Activated effector memory CD4-positive, alpha-beta T cell treated with anti-CD3 and anti-CD28 coated beads, Interleukin-2, amount 50 U/mL, for 16 hours (primary cell): ENCODE data around the gene RASIP1.
"Not testable (repeated sequence)": the region's sequence is repeated elsewhere in the genome, so short reads cannot be mapped to it uniquely, and the experiment has no call there.

Experiments used
- DNase-seq: peaks from one replicate; pipeline ENCODE4 v3.0.0-alpha.2; 2020

RASIP1 gene

DNA sequence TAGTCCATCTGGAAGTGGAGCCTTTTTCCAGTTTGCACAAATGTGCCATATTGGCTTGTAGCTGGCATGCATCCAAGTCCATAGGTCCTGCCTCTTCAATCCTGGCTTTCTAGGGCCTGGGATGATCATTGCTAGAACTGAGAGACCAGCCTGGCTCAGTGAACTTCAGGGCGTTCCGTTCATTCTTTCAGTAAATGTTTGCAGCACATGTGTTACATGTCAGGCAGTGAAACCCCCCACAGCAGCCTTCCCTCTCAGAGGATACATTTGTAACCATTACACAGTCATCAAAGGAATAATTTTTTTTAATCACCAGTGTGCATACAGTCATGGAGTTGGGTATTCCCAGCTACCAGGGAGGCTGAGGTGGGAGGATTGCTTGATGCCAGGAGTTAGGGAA is 35.0 kb downstream of the RASIP1 start:
- no peak for DNase-seq

DNA sequence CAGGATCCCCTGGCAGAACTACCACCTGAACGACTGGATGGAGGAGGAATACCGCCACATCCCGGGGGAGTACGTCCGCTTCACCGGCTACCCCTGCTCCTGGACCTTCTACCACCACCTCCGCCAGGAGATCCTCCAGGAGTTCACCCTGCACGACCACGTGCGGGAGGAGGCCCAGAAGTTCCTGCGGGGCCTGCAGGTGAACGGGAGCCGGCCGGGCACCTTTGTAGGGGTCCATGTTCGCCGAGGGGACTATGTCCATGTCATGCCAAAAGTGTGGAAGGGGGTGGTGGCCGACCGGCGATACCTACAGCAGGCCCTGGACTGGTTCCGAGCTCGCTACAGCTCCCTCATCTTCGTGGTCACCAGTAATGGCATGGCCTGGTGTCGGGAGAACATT is 37.1 kb downstream of the RASIP1 start:
- DNase-seq, result no peak

DNA sequence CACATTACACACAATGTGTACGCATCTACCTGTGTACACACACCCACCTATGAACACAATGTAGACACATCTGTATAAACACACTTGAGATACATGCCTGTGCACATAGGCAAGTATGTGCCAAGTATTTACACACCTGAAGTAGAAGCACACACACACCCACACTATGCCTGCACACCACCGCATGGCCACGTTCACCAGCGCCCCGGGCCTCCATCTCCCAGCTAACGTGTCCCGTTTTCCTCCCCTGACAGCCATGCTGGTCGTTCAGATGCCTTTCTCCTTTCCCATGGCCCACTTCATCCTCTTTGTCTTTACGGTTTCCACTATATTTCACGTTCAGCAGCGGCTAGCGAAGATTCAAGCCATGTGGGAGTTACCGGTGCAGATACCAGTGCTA is 37.7 kb downstream of the RASIP1 start:
- DNase-seq, result no peak

DNA sequence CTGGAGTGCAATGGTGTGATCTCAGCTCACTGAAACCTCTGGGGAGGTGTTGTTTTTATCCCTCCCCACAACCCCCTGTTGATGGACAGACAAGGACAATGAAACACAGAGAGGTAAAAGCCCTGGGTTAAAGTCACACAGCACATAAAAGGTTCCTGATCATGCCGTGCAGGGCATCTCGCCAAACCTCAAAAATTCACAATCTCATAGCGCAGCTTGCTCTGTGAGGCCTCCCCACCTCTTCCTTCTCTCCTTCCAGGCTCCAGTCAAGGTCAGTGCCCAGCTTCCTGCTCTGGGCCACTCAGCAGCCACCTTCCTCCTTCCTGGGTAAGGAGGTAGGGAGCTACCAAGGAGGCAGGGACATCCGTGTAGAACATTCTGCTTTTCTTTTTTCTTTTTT is 42.4 kb downstream of the RASIP1 start:
- DNase-seq, result no peak

DNA sequence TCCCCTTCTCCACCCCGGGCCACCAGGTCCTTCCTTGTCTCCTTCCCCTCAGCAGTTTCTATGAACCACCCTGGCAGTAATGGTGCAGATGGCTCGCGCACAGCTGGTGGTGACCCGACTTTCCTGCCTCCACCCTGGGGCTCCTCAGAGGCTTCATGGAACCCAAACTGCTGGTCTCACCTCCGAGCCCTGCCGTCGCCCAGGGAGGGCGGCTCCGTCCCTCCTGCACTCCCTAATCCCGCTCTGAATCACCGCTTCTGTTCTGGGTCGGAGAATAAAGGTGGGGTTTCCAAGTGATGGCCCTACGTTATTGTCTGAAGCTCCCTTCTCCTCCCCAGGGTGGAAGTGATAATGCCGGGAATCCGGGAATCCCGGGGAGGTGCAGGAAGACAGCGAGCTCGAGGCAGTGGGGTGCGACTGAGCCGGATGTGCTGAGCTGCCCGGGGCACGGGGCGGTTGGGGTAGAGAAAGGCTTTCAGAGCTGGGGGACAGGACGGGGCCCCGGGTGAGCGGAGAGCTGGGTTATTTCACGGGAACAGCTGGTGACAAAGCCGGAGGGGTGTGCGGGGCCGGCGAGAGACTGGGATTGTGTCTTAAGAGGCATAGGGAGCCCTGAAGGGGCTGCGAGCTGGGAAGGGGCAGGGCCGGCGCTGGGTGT is 43.9 kb downstream of the RASIP1 start:
- DNase-seq, result no peak

DNA sequence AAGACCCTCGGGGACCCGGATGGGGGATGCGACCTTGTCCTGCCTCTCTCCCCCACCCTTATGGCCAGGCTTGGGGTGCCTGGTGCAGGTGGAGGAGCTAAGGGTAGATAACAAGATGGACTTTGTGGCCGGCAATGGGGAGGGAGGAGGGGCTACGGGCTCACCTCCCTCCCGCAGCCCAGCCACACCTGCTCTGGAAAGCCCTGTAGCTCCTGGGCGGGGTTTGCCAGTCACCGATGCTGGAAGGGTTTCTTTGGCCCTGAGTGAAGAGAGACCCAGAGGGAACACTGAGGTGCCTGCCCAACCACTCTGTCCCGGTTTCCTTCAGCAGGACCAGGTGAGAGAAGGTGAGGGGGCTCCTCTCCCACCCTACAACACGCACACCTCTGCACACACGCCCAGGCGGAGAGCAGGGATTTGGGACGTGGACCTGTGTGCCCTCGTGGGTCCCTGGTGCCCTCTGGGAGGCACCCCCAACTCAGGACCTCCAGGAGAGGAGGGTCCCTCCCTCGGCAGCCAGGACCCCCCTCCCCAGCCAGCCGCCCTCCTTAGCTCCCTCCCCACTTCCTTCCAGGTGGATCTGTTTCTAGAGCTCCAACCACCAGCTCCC is 44.6 kb downstream of the RASIP1 start, which contains the start of gene FUT2:
FUT2 (plus strand) TSS at position 229 of the 610 bp plus-strand sequence. CDS start 6,986 bp downstream, outside the sequence.
- DNase-seq, result no peak

DNA sequence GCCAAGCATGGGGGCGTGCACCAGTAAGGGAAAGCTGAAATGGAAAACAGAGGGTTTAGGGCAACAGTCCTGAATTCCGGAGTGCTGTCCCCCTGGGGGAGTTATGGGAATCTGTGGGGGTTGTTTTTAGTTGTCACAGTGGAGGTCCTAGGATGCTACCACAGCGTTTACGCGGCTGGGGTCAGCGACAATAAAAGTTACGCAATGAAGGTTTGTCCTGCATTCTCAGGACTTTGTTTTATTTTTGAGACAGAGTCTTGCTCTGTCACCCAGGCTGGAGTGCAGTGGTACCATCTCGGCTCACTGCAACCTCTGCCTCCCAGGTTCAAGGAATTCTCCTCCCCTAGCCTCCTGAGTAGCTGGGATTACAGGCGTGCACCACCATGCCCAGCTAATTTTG is 46.8 kb downstream of the RASIP1 start:
- DNase-seq, result not testable (repeated sequence)

DNA sequence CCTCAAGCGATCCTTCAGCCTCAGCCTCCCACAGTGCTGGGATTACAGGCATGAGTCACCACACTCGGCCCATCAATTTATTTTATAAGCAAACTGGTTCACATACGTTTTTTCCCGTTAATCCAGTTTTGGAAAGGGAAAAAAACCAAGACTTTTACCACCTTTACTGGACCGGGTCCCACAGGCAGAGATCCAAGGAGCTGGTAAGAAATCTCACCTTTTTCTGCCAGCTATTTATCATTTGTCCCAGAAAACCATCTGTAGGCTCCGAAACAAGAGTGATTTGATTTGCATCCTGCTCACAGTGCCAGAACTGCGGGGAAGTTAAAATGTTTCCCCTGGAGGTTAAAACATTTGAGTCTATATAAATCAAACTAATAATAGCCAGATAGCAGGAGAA is 51.0 kb downstream of the RASIP1 start:
- no peak for DNase-seq

DNA sequence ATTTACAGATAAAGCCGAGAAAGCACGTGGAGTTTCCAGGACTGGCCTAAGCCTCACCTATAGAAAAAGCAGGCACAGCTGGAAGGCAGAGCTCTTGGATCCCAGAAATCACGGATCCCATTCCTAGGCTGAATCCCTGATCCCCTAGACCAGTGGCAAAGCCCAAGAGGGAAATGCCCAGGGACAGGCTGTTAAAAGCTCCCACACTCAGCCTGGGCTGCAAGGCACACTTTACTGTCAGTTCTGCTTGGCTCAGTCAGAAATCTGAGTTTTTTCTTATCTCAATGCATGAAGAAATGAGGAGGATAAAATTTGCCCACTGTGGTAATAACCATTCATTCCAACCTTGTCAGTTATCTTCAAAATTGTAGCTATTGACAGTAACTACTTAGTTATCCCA is 52.6 kb downstream of the RASIP1 start:
- no peak for DNase-seq

DNA sequence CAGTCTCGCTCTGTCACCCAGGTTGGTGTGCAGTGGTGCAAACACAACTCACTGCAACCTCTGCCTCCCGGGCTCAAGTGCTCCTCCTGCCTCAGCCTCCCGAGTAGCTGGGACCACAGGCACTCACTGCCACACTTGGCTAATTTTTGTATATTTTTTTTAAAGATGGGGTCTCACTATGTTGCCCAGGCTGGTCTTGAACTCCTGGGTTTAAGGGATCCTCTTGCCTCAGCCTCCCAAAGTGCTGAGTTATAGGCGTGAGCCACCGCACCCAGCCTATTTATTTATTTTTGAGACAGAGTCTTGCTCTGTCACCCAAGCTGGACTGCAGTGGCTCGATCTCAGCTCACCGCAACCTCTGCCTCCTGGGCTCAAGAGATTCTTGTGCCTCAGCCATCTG is 53.8 kb downstream of the RASIP1 start:
- not testable (repeated sequence) for DNase-seq

DNA sequence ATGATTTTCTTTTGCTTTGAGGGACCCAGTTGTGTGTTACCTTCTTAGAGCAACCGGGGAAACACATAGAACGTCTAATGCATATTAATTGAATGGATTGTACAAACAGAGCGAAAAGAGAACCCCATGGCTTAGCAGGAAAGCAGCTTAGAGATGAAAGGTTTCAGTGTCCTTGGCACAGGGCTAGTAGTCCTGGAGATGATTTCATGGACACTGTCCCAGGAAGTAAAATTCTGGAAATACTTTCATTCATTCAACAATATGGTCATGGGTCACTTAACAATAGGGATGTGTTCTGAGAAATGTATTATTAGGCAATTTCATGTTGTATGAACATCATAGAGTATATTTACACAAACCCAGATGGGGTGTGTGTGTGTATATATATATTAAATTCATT is 54.3 kb downstream of the RASIP1 start:
- no peak for DNase-seq

DNA sequence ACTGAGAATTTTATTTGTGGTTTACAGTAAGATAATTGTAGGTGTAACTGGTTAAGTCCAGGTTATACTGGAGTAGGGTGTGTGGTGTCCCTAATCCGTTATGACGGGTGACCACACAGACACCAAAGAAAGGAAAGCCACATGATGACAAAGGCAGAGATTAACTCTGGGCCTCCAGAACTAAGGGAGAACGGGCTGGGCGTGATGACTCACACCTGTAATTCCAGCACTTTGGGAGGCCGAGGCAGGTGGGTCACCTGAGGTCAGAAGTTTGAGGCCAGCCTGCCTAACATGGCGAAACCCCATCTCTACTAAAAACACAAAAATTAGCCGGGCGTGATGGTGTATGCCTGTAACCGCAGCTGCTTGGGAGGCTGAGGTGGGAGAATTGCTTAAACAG is 54.8 kb downstream of the RASIP1 start:
- no peak for DNase-seq

DNA sequence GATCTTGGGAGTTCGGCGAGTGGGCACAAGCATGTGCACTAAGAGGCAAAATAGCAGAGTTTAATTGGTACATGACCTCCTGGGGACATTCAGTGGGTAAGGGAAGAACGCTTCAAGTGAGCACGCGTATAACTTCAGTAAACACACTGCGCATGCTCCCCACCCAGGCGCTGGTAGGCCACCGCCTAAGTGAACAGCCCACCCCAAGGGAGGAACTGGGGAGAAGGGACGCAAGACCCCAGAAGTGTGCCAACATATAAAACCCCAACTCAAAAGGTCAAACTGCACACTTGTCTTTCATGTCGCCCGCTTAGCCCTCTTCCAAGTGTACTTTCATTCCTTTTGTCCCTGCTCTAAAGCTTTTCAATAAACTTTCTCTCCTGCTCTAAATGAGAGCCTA is 57.1 kb downstream of the RASIP1 start:
- DNase-seq, result no peak

DNA sequence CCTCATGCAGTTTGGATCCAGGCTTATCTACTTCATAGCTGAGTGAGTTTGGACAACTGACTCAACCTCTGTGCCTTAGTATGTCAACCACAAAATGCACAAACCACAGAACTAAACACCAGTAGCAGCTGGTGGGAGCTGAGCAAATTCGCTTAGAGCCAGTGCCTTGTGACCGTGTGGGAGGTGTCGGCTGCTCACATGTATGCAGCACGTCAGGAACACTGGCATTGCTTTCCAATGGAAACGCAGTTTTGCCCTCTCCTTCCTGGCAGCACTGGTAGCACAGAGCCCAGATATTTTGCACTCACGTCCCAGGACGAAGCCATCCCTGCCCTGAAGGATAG is 59.3 kb downstream of the RASIP1 start:
- DNase-seq, result no peak

DNA sequence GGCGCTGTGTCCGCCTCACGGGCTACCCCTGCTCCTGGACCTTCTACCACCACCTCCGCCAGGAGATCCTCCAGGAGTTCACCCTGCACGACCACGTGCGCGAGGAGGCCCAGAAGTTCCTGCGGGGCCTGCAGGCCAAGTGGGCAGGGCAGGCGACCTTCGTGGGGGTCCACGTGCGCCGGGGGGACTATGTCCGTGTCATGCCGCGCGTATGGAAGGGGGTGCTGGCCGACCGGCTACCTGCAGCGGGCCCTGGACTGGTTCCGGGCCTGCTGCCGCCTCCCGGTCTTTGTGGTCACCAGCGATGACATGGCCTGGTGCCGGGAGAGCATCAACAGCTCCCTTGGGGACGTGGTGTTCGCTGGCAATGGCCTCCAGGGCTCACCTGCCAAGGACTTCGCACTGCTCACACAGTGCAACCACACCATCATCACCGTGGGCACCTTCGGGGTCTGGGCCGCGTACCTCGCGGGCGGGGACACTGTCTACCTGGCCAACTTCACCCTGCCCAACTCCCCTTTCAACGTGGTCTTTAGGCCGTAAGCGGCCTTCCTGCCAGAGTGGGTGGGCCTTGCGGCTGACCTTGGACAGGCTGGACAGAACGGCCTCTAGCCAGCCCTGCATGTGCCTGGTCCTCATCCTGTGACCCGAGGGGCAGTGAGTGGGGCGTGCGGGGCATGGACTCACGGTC is 59.8 kb downstream of the RASIP1 start:
- DNase-seq, result no peak

DNA sequence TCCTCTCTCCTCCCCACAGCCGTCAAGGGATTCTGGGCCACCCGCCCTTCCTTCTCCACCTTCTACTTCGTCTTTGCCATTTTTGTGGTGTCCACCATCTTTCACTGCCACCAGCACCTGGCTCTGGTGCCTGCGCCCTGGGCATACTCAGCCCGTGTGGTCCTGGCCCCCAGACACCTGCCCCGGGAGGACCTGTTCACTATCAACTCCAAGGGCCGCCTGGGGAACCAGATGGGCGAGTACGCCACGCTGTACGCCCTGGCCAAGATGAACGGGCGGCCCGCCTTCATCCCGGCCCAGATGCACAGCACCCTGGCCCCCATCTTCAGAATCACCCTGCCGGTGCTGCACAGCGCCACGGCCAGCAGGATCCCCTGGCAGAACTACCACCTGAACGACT is 60.4 kb downstream of the RASIP1 start:
- DNase-seq, result not testable (repeated sequence)

DNA sequence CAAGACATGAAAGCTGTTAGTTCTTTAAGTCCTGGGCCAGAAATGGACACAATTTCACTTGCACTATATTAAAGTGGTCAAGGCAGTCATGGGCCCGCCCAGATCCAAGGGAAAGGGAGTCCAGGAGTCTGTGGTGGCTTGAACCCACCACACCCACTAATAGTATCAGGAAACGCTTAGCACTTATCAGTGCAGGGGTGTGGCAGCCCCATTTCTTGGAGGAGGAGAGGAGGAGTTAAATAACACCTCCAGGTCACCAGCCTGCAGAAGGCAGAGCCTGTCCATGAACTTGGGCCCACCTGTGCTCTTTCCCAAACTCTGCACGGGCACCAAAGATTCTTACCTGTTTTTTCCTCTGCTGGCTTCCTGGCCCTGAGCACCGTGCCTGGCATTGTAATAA is 62.2 kb downstream of the RASIP1 start:
- DNase-seq, result no peak

DNA sequence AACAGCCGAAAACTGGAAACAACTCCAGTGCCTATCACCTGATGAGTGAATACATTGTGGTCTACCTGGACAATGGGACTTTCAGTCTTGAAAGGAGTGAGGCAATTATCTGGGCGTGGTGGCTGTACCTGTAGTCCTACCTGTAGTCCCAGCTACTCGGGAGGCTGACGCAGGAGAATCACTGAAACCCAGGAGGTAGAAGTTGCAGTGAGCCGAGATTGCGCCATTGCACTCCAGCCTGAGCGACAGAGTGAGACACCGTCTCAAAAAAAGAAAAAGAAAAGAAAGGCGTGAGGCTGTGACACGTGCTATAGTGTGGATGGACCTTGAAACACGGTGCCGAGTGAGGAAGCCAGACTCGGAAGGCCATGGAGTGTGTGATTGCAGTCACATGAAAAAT is 63.5 kb downstream of the RASIP1 start:
- DNase-seq, result no peak

DNA sequence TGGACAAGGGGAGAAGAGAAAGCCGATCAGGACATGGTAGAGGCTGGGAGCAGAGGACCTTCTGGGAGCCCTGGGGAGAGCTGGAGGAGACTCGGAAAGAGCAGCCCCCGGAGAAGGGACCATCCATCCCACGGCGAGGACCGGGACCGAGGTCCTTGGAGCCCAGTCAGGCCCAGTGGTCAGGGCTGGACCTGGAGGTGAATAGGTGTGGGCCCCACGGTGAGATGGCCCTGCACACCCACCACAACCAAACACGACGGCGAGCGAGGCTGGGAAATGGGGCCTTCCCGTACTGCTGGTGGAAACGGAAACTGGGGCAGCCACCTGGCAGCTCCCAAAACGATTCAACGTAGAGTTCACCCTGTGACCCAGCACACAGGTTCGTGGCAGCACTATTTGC is 63.9 kb downstream of the RASIP1 start:
- DNase-seq, result no peak

DNA sequence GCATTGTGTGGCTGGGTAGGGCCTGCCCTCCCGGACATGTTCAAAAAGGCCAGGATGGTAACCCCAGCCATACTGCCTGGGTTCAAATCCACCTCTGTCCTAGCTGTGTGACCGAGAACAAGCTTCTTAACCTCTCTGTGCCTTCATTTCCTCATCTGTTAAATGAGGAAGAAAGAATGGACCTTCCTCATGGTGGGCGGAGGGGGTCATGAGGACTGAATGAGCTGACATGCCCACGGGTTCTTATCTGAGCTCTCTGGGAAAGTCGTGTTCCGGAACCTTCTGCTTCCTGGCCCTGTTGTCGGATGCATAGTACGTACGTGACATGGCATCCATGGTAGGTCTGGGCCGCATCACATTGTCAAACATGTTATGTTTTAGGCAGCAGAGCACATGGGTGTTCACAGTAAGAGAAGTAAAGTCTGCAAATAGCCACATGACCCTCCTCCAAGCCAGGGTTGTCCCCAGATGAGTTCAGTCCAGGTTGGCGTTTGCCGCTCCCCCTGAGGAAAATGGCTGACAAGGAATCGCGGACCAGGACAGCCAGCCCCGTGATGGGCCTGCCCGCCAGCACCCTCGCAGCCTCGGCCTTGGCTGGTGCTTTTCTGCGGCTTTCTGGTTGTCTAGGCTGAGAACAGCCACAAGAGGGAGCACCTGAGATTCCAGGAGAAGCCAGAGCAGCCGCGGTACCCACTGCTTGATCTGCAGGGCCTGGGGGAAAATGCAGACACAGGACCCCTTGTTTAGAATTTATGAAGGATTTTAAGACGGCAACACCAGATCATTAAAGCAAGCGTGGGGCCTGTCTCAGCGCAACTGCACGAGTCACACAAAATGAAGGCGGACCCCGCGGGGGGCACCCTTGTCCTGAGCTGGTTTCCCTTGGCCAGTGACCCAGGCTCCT is 65.2 kb downstream of the RASIP1 start:
- peak; percentile 87 for DNase-seq

DNA sequence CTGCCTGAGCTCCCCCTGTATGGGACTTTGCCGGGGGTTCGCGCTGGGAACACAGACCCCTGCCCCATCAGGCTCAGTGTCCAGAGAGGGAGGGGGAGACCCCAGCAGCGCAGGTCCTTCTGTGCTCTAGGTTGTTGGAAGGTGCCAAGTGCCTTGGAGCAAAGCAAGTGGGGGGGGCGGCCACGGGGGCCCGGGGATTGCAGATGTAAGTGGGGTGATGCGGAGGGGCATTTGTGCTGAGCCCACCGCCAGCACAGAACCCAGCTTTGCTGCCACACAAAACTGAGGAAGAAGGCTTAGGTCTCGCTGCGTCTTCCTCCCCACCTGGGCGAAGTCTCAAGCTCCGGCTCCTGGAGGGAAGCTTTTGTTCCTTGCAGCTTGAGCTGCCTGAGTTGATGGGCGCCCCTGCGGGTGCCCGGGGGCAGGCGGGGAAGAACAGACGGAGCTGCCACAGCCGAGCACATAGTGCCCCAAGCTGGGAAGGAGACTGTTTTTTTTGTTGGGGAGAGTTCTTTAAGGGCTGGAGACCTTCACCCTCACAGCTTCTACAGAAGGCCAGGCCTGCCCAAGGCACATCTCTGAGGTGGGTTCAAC is 66.1 kb downstream of the RASIP1 start:
- DNase-seq, result no peak

DNA sequence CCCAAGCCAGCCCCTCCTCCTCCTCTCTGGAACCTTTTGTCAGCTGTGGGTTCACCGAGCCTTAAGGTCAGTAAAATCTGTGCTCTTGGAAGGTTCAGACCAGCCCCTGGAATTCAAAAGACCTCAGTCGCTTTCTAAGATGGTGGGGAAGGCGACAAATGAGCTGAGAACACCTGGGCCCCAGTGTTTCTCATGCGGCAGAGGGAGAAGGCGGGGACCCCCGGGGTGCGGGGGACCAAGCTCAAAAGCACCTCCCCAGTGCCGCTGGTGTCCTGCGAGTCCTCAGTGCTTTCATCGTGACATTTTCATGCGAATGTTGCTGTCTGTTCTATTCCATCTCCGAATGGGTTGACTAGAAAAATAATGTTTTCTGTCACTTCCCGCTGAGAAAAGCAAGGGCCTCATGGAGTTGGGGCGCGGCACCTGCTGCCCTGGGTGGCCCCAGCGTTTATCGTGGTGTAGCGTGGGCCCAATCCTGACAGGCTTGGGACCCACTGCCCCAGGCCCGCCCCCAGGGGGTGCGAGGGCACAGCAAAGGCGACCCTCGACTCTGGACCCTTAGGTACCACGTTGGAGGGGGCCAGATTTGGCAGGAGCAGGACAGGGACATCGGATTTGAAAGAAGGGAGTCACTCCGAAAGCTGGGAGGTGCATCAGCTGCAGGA is 66.8 kb downstream of the RASIP1 start:
- DNase-seq, result no peak
